Parathyroid adenoma (tissue), 2 donors: ENCODE results near the gene ABHD6.

Source experiments
- H2AFZ ChIP-seq: fragments of 300-600 bp; sonication (generic); one replicate; pipeline ENCODE4 v1.7.0; 2017; ENCODE audit warnings: antibody characterized with exemption, mild to moderate bottlenecking
- H3K27ac ChIP-seq: fragments of 300-600 bp; sonication (generic); one replicate; pipeline ENCODE4 v1.7.0; 2017
- H3K27me3 ChIP-seq: fragments of 300-600 bp; sonication (generic); one replicate; pipeline ENCODE4 v1.7.0; 2017; ENCODE audit warnings: low read length; ENCODE audit not compliant: control insufficient read depth, insufficient read depth
- H3K36me3 ChIP-seq: fragments of 300-600 bp; sonication (generic); one replicate; pipeline ENCODE4 v1.7.0; 2017; ENCODE audit warnings: low read length; ENCODE audit not compliant: control insufficient read depth, insufficient read depth
- H3K4me1 ChIP-seq: fragments of 300-600 bp; sonication (generic); one replicate; pipeline ENCODE4 v1.7.0; 2017; ENCODE audit warnings: control low read depth
- H3K4me2 ChIP-seq: fragments of 300-600 bp; sonication (generic); one replicate; pipeline ENCODE4 v1.7.0; 2017; ENCODE audit warnings: low read length
- H3K4me3 ChIP-seq: fragments of 300-600 bp; sonication (generic); one replicate; pipeline ENCODE4 v1.7.0; 2017; ENCODE audit warnings: low read depth, low read length
- H3K79me2 ChIP-seq: fragments of 300-600 bp; sonication (generic); one replicate; pipeline ENCODE4 v1.7.0; 2017; ENCODE audit warnings: control low read depth
- H3K9ac ChIP-seq: fragments of 300-600 bp; sonication (generic); one replicate; pipeline ENCODE4 v1.7.0; 2017; ENCODE audit warnings: mild to moderate bottlenecking
- H3K9me3 ChIP-seq: fragments of 300-600 bp; sonication (generic); one replicate; pipeline ENCODE4 v1.7.0; 2017; ENCODE audit warnings: low read length; ENCODE audit not compliant: control insufficient read depth
- TF ChIP-seq, protein P1 (sequence below): fragments of 300-600 bp; sonication (generic); IDR thresholded peaks from one replicate; pipeline ENCODE4 v1.7.0; 2017; ENCODE audit warnings: antibody characterized with exemption, mild to moderate bottlenecking
- donor health status: primary hyperparathyroidism.

ABHD6 gene

GRCh38 chr3:58190882-58191281 is 46.7 kb upstream of the ABHD6 start:
- Histone ChIP-seq H3K27me3 (no peaks in the 10 kb centered on the region), H3K4me1 (no peaks in the 10 kb centered on the region), H3K79me2 (no peaks in the 10 kb centered on the region), H3K9ac (no peak overlapping the region), H3K27ac (no peak overlapping the region), H2AFZ (no peak overlapping the region), H3K36me3 (no peaks in the 10 kb centered on the region), H3K4me2 (no peak overlapping the region), H3K4me3 (no peak overlapping the region), H3K9me3 (no peaks in the 10 kb centered on the region)
- TF ChIP-seq, protein P1, sequence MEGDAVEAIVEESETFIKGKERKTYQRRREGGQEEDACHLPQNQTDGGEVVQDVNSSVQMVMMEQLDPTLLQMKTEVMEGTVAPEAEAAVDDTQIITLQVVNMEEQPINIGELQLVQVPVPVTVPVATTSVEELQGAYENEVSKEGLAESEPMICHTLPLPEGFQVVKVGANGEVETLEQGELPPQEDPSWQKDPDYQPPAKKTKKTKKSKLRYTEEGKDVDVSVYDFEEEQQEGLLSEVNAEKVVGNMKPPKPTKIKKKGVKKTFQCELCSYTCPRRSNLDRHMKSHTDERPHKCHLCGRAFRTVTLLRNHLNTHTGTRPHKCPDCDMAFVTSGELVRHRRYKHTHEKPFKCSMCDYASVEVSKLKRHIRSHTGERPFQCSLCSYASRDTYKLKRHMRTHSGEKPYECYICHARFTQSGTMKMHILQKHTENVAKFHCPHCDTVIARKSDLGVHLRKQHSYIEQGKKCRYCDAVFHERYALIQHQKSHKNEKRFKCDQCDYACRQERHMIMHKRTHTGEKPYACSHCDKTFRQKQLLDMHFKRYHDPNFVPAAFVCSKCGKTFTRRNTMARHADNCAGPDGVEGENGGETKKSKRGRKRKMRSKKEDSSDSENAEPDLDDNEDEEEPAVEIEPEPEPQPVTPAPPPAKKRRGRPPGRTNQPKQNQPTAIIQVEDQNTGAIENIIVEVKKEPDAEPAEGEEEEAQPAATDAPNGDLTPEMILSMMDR = no peak

- TF ChIP-seq, protein P1 = no peak
- Histone ChIP-seq H3K9ac (no peak overlapping the region), H3K79me2 (no peaks in the 10 kb centered on the region), H3K4me3 (no peak overlapping the region), H3K27me3 (no peaks in the 10 kb centered on the region), H3K27ac (no peak overlapping the region), H3K36me3 (no peaks in the 10 kb centered on the region), H3K9me3 (no peaks in the 10 kb centered on the region), H2AFZ (no peak overlapping the region), H3K4me1 (no peaks in the 10 kb centered on the region), H3K4me2 (no peak overlapping the region)
These were observed 46.1 kb upstream of the ABHD6 start for GRCh38 chr3:58191361-58191991.

DNA sequence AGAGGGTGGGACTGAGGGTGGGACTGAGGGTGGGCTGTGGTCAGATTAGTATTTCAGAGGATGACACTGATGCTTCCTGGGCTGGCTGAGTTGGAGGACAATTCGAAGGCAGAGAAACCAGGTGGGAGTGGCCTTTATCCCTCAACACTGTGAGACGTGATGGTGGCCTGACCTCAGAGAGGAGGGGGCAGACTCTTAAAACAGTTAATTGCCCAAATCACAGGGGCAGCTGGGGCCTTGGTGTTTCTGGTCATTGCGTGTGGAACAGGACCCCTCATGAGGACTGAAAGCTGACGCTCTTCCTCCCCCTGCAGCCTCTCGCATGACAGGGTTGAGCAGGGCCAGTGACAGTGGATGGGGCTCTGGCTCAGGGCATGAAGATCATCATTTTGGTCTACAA is 45.5 kb upstream of the ABHD6 start:
- TF ChIP-seq, protein P1 = no peak
- Histone ChIP-seq H3K9me3 (no peaks in the 10 kb centered on the region), H3K79me2 (no peaks in the 10 kb centered on the region), H3K36me3 (no peaks in the 10 kb centered on the region), H2AFZ (no peak overlapping the region), H3K4me1 (no peaks in the 10 kb centered on the region), H3K27ac (no peak overlapping the region), H3K27me3 (no peaks in the 10 kb centered on the region), H3K4me2 (no peak overlapping the region), H3K9ac (no peak overlapping the region), H3K4me3 (no peak overlapping the region)

DNA sequence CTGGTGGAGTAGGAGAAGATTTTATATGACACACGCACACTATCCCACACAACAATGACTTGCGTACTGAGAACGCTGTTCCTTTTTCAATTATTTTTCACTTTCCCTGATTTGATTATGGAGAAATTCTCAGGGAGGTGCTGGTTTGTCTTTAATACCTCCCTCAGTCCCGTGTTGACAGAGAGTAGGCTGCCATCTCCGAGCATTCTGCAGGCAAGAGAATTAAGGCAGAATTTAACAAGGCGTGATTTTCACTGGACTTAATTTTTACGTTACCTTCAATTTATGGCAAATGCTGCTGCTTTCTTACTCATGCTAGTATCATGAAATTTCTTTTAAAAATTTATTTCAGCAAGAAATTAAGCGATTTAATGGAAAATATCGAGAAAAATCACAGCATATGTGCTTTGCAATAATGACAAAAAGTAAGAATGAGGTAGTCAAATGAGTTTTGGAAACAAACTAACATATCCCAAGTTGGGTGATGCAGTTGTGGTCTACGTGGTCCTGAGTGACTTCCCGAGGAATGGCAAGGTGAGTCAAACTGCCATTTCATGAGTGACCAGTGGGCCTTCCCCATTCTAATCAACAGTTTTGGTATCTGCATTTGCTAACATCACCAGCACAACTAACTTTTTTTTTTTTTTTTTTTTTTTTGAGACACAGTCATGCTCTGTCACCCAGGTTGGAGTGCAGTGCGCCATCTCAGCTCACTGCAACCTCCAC is 43.7 kb upstream of the ABHD6 start:
- H3K9ac ChIP-seq = no peak overlapping the region
- no peak overlapping the region for H3K4me2 ChIP-seq
- TF ChIP-seq, protein P1 = no peak
- H3K4me3 ChIP-seq = no peak overlapping the region
- H3K27me3 ChIP-seq = no peaks in the 10 kb centered on the region
- H3K79me2 ChIP-seq = no peaks in the 10 kb centered on the region
- no peaks in the 10 kb centered on the region for H3K36me3 ChIP-seq
- no peak overlapping the region for H3K27ac ChIP-seq
- H2AFZ ChIP-seq = no peak overlapping the region
- H3K9me3 ChIP-seq = no peaks in the 10 kb centered on the region
- H3K4me1 ChIP-seq = no peaks in the 10 kb centered on the region

DNA sequence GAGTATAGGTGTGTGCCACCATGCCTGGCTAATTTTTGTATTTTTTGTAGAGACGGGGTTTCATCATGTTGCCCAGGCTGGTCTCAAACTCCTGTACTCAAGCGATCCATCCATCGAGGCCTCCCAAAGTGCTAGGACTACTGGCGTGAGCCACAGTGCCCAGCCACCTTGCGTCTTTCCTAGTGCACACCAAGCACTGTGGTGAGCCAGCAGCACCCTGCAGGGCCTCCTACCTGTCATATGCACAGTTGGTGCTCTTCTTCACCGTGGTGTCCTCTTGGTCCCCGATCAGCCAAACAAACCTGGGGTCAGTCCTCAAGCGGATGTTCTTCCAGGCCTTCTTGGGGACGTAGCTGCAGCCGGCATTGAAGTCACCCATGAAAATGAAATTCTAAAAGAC is 40.0 kb upstream of the ABHD6 start:
- Histone ChIP-seq H3K27me3 (no peaks in the 10 kb centered on the region), H3K4me3 (no peak overlapping the region), H3K9ac (no peak overlapping the region), H2AFZ (no peak overlapping the region), H3K4me2 (no peak overlapping the region), H3K9me3 (no peaks in the 10 kb centered on the region), H3K36me3 (no peaks in the 10 kb centered on the region), H3K79me2 (no peaks in the 10 kb centered on the region), H3K27ac (peak overlapping the region; percentile 41), H3K4me1 (no peaks in the 10 kb centered on the region)
- TF ChIP-seq, protein P1 = no peak
